ENCODE results near the gene CRYL1. TPM values are rescaled to one million over a fixed set of nuclear protein-coding genes. Genes with fewer than 3 reads are reported as not detected.

Gene CRYL1
- total RNA-seq, 1 donor from 2014 or later, result 13.1 TPM

- no peak overlapping the region for H3K4me3 ChIP-seq
- TF ChIP-seq, protein P1, sequence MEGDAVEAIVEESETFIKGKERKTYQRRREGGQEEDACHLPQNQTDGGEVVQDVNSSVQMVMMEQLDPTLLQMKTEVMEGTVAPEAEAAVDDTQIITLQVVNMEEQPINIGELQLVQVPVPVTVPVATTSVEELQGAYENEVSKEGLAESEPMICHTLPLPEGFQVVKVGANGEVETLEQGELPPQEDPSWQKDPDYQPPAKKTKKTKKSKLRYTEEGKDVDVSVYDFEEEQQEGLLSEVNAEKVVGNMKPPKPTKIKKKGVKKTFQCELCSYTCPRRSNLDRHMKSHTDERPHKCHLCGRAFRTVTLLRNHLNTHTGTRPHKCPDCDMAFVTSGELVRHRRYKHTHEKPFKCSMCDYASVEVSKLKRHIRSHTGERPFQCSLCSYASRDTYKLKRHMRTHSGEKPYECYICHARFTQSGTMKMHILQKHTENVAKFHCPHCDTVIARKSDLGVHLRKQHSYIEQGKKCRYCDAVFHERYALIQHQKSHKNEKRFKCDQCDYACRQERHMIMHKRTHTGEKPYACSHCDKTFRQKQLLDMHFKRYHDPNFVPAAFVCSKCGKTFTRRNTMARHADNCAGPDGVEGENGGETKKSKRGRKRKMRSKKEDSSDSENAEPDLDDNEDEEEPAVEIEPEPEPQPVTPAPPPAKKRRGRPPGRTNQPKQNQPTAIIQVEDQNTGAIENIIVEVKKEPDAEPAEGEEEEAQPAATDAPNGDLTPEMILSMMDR (IDR thresholded peaks at IDR 0.05), result no peak
- intact Hi-C loops (cut with DNase I), result no loop called here
- H3K27me3 ChIP-seq, result no peaks in the 10 kb centered on the region
- peaks cover 0 to 9% of the 10 kb centered on the region in 2 donors for H3K4me1 ChIP-seq
- H3K36me3 ChIP-seq, result peaks cover 0 to 4% of the 10 kb centered on the region in 2 donors
- H3K9me3 ChIP-seq, result no peaks in the 10 kb centered on the region
- no peak for DNase-seq (ENCODE audit: low spot score in 2 of 2)
- no peak overlapping the region for H3K27ac ChIP-seq
Observed at GRCh38 chr13:20415306-20415679, 110.4 kb downstream of the CRYL1 start.

- TF ChIP-seq, protein P1 (IDR thresholded peaks at IDR 0.05), result no peak
- H3K9me3 ChIP-seq, result no peaks in the 10 kb centered on the region
- no peak for DNase-seq (ENCODE audit: low spot score in 2 of 2)
Observed at GRCh38 chr13:20414546-20415305, 110.9 kb downstream of the CRYL1 start.

GRCh38 chr13:20412691-20413355 lies 112.8 kb downstream of the CRYL1 start:
- DNase-seq (ENCODE audit: low spot score in 2 of 2), result no peak
- peaks cover 0 to 4% of the 10 kb centered on the region in 2 donors for H3K36me3 ChIP-seq

More at GRCh38 chr13:20414546-20415305, 110.9 kb downstream of the CRYL1 start:
- Histone ChIP-seq H3K4me3 (no peak overlapping the region), H3K36me3 (peaks cover 0 to 4% of the 10 kb centered on the region in 2 donors), H3K4me1 (peaks cover 0 to 9% of the 10 kb centered on the region in 2 donors), H3K27ac (no peak overlapping the region), H3K27me3 (no peaks in the 10 kb centered on the region)
- intact Hi-C loops (cut with DNase I), result no loop called here

GRCh38 chr13:20411638-20412342 lies 113.9 kb downstream of the CRYL1 start:
- no peak overlapping the region for H3K27ac ChIP-seq
- intact Hi-C loops (cut with DNase I), result no loop called here
- H3K27me3 ChIP-seq, result no peaks in the 10 kb centered on the region
- TF ChIP-seq, protein P1 (IDR thresholded peaks at IDR 0.05), result no peak
- peaks cover 0 to 9% of the 10 kb centered on the region in 2 donors for H3K4me1 ChIP-seq
- H3K9me3 ChIP-seq, result no peaks in the 10 kb centered on the region
- no peak overlapping the region for H3K4me3 ChIP-seq
- peaks cover 0 to 4% of the 10 kb centered on the region in 2 donors for H3K36me3 ChIP-seq
- no peak for DNase-seq (ENCODE audit: low spot score in 2 of 2)

More at GRCh38 chr13:20412691-20413355, 112.8 kb downstream of the CRYL1 start:
- Histone ChIP-seq H3K4me1 (peaks cover 0 to 9% of the 10 kb centered on the region in 2 donors), H3K27me3 (no peaks in the 10 kb centered on the region), H3K27ac (no peak overlapping the region), H3K9me3 (no peaks in the 10 kb centered on the region), H3K4me3 (no peak overlapping the region)
- TF ChIP-seq, protein P1 (IDR thresholded peaks at IDR 0.05), result no peak
- intact Hi-C loops (cut with DNase I), result no loop called here

- Histone ChIP-seq H3K9me3 (no peaks in the 10 kb centered on the region), H3K4me1 (no peaks in the 10 kb centered on the region), H3K36me3 (peaks cover 0 to 6% of the 10 kb centered on the region in 2 donors), H3K27ac (no peak overlapping the region), H3K27me3 (no peaks in the 10 kb centered on the region), H3K4me3 (no peak overlapping the region)
- TF ChIP-seq, protein P1 (IDR thresholded peaks at IDR 0.05), result no peak
- DNase-seq (ENCODE audit: low spot score in 2 of 2), result no peak
- intact Hi-C loops (cut with DNase I), result no loop called here
Observed at GRCh38 chr13:20410726-20411125, 114.9 kb downstream of the CRYL1 start.
